ENCODE measurements around the gene RGS5.

Gene RGS5

DNA sequence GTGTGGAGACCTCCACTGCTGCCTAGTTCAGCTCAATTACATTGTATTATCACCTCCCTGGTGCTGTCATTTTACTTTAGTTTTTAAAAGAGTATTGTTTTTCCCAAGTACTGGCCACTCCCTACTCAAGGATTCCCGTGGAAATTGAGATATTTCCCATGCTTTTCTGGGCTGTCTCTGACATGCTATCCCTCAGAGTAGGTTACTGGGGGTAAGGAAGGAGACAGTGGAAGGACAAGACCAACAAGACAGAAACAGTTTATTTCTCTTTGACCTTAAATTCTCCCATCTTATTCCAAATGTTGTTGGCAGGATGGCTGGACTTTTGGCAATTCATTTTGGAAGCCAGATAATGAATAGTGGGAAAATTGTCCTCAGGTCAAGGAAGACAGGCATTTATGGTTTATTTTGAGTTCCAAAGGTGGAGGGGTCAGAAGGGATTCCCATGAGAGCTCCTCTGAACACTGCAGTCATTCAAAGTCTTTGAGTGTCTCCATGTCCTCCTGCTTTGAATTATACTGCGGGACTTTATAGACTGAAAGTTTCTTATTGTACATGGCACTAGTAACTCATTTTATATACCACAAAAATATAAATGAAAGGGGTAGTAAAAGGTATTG lies 20.3 kb downstream of the RGS5 start:
- no peak for DNase-seq (ENCODE audit: low spot score)

DNA sequence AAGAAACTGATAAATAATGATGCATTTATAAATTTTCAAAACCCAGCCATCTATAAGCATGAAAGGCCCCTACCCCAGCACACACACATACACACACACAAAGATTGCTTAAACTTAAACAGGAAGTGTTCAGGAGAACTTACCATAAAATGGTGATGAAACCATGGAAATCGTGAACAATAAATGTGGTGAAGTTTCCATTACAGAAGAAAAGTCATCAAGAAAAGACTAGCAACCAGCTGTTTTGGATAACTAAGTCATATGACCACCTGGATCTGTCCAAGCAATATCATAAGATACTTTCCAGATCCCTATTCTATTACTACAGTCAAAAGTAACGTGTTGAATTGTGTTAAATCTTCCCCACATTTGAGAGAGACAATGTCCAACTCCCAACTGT lies 24.1 kb downstream of the RGS5 start:
- DNase-seq (ENCODE audit: low spot score): no peak

- DNase-seq (ENCODE audit: low spot score): no peak
Measured at GRCh38 chr1:163176797-163177196, 25.9 kb downstream of the RGS5 start.

DNA sequence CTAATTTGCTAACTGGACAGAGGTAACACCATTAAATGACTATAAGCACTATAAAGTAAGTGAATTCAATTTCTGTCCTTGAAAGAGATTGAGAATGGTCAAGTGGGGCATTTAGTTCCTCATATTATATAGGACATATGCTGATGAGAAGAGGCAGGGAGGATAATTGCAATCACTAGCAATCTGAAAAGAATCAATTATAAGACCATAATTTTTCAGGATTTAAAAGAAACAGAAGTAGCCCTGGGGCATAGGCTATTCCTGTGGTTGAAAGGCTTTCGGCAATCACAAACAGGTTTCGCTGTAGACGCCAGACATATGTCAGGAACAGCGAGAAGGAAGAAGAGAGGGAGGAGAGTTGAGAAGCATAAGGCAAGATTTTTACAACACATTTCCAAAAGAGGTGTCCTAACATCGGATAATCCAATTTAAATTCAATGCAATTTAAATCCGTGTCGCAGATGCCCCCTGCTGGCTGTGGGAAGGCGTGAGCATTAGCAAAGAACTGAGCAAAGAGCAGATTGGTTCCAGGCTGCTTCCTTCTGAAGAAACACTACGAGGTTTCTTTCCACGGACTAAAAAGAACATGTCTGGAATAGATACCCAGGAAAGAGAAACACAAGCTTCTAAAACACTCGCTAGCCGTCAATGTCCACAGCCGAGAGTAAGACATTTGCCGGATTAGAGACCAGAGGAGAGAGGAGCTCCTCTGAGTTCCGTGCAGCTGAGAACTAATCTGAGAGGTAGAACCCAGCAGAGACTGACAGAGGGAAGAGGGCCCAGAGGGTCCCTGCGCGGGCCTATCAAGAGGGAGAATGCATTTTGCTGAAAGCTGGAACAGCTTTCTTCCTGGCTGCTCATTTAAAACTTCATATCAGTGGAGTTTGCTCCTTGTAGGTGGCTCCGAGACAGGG lies 27.9 kb downstream of the RGS5 start:
- DNase-seq (ENCODE audit: low spot score): peak; percentile 77

GRCh38 chr1:163173121-163173520 lies 29.6 kb downstream of the RGS5 start:
- no peak for DNase-seq (ENCODE audit: low spot score)

- no peak for DNase-seq (ENCODE audit: low spot score)
Measured at GRCh38 chr1:163172596-163172995, 30.1 kb downstream of the RGS5 start.

DNA sequence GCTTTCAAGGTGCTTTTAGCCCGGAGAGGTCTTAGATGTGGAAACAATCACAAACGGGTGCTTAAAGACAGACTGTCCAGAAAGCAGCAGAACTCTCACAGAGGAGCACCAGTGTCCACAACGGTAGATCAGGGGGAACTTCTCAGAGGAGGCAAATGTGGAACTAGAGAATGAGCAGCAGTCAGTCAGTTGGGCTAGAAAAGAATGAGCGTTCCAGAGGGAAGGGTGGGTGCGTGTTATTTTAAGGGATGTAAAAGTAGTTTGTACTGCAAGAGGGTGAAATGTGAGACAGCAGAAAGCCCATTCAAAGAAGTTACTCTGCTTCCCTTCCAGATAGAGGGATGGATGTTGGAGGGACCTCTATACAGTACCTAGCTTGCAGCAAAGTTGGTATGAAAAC lies 30.9 kb downstream of the RGS5 start:
- peak; percentile 33 for DNase-seq (ENCODE audit: low spot score)

GRCh38 chr1:163170975-163171676 lies 31.6 kb downstream of the RGS5 start:
- DNase-seq (ENCODE audit: low spot score): peak; percentile 84

- no peak for DNase-seq (ENCODE audit: low spot score)
Measured at GRCh38 chr1:163170331-163170730, 32.4 kb downstream of the RGS5 start.

DNA sequence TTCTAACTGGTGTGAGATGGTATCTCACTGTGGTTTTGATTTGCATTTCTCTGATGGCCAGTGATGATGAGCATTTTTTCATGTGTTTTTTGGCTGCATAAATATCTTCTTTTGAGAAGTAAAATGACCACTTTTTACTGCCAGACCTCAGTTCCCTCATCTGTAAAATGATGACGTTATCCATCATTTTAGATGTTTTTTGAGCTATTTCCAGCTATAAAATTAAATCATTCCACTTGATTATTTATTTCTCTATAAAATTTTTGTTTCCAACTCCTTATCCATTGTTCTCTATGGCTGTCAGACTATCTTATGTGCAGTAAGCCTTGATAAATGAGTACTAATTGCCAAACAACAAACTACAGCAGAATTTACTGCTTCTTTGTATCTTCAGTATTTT lies 33.2 kb downstream of the RGS5 start:
- DNase-seq (ENCODE audit: low spot score): no peak

GRCh38 chr1:163168053-163168452 lies 34.7 kb downstream of the RGS5 start:
- DNase-seq (ENCODE audit: low spot score): peak; percentile 97

- DNase-seq (ENCODE audit: low spot score): peak; percentile 57
Measured at GRCh38 chr1:163166886-163167555, 35.7 kb downstream of the RGS5 start.

DNA sequence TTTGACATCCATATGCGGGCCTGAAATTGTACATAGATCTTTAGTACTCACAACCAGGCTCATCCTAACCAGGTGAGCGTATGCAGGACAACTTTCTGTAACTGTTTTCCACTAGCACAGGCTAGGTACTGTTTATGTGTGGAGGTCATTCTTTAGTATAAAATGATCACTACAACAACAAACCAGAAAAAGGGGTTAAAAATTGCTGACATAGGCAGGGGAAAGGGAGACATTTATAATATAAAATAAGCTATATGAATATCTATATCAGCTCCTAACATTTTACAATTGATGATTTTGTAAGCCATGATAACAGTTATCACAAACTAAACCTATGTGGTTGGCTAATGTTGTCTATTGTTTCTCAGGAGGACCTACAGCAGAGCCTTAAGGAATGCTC lies 37.6 kb downstream of the RGS5 start:
- no peak for DNase-seq (ENCODE audit: low spot score)

DNA sequence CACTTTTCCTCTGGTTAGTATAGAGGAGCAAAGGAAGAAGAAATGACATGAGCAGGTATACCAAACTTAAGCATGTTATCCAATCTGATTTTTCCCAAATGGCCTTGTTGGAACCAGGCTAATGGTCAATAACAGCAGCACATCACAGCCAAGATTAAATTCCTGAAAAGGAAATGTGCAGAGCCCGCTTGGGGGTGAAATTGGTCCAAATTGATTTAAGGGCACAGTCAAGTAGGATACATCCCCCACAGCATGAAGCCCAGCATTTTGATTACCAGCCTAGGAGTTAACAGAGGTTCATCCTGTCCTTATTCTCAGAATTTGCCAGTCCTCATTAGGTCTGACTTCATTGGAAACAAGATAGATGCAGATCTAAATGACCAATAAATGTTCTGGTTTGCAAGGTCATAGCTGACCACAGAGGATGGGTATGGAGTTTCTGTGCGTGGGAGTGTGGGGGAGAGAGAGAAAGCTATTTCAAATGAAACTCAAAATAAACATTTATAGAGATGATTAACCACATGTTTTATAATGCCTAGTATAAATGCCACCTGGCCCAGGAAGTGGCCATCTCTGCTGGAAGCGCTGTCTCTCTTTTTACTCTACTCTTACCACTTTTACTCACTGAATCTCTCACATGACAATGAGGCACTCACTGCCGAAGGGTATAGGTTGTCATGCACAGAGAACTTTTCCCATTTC lies 38.7 kb downstream of the RGS5 start:
- DNase-seq (ENCODE audit: low spot score): no peak

- DNase-seq (ENCODE audit: low spot score): no peak
Measured at GRCh38 chr1:163163163-163163562, 39.6 kb downstream of the RGS5 start.

DNA sequence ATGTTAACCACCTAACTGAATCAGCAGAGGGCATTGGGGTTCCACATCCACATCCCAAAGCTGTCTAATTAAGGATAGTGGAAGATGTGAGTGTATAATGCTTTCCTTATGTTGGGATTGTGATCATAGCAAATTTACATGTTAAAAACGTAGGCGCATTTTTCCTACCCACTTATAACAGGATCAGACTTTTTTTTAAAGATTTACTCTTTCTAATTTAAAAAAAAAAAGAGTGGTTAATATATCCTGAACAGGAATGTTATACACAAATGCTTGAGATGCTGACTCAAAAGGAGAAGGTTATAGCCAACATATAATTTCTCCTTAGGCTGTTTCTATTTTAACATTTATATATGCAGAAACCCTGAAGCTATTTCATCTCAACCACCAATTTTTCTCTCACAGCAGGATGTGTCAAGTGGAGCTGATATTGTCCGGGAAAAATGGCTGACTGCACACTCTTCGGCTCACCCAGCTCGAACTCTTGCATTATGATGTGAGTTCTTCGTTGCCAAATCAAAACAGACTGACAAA lies 40.3 kb downstream of the RGS5 start:
- DNase-seq (ENCODE audit: low spot score): no peak

DNA sequence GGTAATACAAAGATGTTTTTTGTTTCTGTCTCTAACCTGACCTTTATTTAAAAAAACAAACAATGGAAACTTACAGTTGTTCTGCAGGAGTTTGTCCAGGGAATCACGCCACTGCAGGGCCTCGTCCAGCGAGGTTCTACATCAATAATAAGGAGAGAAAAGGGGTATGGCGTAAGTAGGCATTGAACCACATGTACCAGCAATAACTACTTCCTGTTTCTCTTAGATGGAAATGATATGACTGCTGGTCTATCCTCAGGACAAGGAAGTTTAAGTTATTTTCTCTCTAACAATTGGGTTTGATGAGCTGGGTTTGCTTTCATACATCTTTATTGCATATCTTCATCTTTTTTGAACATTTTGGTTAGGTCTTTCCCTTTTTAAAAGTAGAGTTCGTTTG lies 40.9 kb downstream of the RGS5 start:
- DNase-seq (ENCODE audit: low spot score): no peak

DNA sequence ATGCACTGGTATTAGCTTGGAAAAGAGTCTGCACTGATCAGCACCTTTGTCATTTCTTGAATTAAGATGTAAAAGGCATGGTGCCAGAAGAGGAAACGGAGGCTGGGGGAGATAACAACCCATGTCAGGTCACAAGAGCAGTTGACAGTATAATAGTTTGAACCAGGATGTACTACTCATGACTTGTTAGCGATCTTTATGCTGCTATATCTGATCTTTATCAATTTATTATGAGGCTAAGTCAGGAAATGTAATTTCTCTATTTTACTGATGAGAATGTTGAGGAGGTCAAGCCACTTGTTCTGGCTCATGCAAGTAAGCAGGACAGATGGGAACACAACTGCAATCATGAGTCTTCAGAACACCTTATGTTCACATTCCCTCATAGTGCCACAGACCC lies 41.4 kb downstream of the RGS5 start:
- DNase-seq (ENCODE audit: low spot score): no peak

- no peak for DNase-seq (ENCODE audit: low spot score)
Measured at GRCh38 chr1:163155606-163156005, 47.1 kb downstream of the RGS5 start.

- DNase-seq (ENCODE audit: low spot score): no peak
Measured at GRCh38 chr1:163148911-163149310, 53.8 kb downstream of the RGS5 start.

DNA sequence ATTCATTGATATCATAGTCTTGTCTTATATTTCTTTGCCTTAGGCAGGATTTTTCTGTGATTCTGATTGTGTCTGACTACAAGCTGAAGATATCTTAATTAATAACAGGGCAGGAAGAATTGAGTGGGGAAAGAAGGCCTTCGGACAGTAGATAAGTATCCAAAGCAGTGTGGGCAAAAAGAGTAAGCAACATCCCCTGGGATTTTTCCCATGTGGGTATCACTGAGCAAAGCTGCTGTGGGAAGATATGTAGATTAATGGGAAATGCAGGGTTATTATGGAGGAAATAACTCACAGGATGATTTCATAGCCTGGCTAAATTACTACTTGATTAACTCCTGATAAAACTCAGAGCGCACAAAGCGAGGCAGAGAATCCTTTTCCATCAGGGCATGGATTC lies 55.7 kb downstream of the RGS5 start:
- no peak for DNase-seq (ENCODE audit: low spot score)

DNA sequence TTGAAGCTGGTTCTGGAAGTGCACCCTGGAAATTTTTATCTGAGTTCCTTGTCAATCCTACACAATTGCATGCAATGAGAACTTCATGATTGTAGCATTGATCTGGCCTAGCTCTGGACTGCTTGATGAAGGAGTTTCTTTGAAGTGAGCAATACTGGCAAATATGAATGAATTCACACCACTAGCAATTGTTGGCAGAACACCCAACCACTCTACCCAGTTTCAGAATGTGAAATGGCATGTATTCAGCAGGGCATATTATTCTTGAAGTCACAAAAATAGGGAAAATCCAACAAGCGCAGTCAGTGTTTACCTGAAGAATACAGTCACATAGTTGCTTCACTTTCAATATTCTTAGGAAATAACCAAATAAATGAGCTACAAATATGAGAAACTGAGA lies 57.3 kb downstream of the RGS5 start:
- no peak for DNase-seq (ENCODE audit: low spot score)
